Fibroblast of skin of scalp (primary cell): ENCODE results near the gene SSNA1.

Experiments used
- DNase-seq: peaks from one replicate; pipeline ENCODE4 v3.0.0-alpha.2; 2013

SSNA1 gene

DNA sequence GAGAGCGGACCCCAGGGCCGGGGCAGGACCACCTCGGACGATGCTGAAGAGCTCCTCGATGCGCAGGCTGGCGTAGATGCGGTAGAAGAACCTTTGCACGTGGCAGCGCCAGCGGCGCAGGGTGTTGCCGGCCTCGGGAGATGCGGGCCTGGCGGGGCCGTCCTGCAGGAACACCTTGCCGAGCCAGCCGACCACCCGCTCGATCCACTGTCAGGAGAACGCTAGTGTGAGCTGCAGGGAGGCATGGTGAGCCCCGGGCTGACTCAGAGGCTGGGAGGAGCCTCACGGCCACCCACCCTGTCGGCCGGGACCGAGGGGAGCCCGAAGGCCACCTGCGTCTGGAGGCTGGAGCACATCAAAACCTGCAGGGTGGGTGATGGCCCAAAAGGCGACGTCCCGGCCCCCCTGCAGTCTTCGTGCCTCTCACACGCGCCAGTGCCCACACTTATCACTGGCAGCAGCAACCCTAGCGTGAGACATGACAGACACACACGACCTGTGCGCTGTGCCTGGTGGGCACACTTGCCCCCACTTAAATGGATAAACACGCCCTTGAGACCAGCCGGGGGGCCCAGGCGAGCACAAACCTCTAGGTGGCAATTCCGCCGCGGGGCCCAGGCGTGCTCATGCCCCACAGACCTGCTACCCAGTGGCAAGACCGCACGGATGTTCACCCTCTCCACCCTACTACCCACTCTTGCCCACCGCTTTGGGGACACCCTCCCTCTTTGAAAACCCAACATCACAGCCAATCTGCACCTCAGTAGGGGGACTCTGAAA is 3.4 kb upstream of the SSNA1 start:
- no peak for DNase-seq

DNA sequence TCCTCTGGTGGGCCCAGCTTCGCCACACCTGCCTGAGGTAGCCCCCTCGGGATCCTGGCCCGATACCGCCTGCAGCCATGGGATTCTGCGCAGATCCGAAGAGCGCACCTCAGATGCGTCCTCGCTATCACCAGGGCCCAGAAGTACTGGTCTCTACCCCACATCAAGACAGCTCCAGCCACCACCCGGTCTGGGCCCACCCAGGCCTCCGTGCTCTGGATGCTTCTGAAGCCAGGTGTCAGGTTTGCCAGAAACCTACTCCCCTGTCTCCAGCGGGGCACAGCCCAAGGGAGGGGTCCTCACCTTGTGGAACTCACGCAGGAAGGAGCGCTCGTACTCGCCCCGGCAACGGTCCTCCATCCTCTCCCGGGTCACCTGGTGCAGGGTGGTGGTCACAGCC is 2.6 kb upstream of the SSNA1 start:
- DNase-seq: no peak

DNA sequence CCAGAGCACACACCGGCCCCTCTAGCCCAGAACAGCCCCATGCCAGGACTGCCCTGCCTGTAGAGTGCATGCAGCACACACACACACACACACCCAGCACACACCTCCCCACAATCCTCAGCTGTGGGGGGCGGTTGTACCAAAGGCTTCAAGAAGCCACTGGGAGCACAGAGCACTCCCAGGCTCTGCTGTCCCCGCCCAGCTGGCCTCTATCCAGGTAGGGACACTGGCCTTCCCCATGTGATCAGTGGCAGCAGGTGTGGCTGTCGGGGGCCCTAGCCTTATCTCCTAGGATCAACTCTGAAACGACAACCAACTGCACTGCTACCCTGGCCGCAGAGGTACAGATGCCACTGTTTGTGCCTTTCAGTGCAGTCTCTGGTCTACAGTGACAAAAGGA is 2.1 kb upstream of the SSNA1 start:
- DNase-seq: no peak

DNA sequence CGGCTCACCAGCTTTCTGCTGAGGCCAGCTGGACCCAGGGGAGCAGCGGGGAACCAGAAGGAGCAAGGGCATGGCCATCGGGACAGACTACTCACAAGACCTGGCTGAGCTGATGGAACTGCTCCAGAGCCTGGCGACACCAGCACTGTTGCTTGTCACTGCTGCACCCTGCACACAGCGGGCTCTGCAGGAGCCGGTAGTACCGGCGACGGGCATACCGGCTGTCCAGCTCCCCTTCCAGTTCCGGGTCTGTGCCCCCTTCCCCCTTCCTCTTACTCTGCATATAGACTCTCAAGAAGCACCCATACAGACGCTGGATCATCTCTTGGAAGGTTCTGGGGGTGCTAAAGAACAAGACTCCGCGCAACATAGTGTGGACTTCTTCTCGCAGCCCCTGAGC is 1.1 kb upstream of the SSNA1 start:
- no peak for DNase-seq

DNA sequence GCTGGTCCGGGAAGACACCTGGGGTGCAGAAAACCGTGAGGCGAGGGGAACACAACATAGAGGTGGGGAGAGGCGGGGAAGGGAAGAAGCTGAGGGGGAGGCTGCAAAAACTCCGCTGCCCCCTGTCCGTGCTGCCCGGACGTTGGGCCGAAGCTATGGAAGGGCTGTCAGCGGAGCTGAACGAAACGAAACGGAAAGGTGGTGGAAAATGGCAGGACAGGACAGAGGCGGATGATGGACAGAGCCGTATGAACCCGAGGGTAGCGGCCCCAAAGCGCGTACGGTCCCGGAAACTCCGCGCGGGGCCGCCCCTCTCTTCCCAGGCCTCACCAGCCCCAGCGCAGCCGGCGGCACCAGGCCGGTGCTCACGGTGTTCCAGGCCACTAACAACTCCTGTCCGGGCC is 388 bp upstream of the SSNA1 start:
- DNase-seq: no peak

DNA sequence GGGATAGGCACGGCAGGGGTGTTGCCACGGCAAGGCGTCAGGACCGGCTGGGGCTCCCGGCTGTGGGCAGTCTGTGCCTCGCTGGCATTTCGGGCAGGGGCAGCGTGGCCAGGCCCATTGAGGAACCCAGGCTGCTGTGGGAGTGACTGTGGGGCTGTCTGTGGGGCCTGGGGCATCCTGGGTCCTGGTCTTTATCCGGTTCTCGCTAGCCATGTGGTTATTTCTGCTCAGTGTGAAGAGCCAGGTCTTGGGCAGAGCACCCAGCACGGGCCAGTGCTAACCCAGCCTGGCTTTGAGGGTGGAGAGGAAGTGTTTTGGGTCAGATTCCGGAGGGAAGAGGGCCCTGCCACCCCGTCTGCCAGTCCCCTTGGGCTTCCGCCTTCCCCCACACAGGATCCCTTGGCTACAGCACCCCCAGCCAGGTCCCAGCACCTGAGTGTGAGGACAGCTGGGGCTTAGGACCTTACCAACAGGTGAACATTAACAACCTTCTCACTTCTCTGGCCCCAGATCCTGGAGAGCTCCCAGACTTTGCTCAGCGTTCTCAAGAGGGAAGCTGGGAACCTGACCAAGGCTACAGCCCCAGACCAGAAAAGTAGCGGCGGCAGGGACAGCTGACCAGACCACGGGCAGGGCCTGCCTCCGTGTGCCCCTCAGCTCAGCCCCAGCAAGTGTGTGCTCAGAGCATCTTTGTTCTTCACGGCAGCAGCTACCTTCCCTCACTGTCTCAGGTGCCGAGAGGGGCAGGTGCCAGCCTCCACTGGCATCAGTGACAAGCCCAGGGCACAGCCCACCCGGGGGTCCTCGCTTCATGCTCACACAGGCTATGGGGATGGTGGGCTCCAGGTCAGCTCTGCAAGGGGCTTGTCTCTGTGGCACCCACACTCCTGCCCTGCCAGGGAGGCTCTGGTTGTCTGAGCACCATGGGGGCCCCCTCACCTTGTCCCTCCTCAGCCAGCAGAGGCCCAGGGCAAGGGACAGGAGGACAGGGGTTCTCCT is 1.1 kb downstream of the SSNA1 start:
- DNase-seq: no peak

DNA sequence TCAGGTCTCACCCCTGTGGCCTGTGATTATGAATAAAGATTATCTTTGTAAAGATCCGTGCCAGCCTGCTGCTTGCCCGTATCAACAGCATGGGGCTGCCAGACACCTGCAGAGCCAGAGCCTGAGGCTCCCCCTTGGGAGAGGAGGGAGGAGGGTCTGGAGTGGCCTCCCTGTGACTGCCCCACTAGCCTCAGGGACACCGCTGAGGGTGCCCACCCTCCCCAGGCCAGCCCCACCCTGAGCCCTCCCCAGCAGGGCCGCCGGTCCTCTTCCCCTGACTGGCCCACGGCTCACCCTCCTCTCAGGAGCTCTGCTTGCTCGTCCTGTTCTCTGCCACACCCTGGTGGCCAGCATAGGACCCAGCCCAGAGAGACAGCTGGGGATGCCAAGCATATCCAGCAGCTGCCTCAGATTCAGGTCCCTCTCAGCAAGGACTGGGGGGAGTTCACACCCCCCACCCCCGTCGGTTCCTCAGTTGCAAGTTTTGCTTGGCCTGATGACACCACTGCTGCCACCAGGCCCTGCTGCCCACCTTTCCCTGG is 1.9 kb downstream of the SSNA1 start:
- DNase-seq: no peak

DNA sequence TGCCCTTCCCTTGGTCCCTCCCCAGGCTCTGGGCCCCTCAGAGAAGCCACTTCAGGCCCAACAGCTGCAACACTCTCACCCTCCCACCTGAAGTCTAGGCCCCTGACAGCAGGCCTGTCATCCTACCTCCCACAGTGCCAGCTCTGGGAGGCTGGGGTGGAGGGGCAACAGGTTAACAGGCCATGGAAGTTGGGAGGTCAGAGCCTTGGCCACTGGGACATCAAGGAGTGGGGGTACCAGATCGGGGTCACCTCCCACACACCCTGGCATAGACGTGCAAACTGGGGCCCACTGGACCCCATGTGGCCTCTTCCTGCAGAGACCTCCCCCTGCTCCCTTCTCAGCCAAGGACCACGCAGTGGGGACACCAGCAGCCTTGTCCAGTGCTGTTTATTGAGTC is 2.8 kb downstream of the SSNA1 start:
- DNase-seq: no peak

DNA sequence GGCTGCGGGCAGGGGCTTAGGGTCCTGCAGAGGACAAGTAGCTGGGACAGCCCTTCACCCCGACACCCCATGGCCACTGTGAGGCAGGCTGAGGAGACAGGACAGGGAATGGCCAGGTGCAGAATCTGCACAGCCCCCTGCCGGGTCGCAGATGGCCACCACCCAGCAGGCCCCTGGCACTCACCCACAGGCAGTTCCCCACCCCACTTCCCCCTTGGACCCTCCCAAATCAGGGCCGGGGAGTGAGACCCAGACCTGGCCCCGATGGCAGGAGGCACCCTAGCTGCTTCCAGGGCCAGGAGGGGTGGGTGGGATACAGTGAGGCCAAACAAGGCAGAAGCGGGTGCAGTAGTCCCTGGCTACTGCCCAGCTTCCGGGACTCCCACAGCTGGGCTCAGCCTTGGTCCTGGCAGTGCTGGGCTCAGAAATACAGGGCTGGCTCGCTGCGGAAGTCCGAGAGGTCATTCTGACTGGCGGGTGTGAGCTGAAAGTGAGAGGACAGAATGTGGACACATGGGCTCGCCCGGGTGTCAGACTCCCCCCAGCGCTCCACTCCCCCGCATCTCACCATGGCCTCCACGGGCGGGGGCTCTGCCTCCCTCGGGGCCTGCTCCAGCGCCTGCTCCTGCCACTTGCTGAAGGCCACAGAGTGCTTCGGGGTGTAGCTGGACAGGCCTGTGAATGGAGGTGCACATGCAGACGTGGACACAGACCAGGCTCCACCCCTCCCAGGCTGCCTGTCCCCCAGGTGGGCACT is 3.4 kb downstream of the SSNA1 start:
- DNase-seq: no peak

DNA sequence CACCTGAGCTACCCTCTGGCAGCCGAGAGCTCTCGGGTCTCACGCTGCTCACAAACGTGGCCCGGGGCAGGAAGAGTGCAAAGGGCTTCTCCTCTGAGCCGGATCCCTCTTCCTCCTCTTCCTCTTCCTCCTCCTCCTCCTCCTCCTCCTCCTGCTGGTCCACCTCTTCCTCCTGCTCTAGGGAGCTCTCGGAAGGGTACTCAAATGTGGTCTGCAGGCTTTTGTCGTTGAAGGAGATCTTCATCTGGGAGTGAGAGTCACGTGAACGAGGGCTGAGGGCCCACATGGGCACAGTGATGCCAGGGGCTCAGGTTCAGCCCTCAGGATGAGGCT is 3.9 kb downstream of the SSNA1 start:
- DNase-seq: no peak

DNA sequence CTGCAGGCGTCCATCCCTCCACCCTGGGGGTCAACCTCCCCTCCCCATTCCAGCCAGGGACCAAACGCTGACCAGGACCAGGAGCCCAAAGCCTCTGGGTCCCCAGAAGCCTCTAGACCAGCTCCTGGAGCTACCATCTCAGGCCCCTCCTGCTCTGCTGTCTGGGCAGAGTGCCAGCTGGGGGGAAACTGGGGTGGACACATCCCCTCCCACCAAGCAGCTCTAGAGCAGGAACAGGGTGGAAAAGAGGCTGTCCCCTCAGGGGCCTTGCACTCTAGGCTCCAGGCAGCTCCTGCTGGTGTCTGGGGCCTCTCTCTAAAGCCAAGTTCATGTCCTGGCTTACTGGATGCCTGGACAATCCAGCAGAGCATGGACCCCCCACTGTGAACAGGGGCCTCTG is 4.4 kb downstream of the SSNA1 start:
- DNase-seq: no peak

DNA sequence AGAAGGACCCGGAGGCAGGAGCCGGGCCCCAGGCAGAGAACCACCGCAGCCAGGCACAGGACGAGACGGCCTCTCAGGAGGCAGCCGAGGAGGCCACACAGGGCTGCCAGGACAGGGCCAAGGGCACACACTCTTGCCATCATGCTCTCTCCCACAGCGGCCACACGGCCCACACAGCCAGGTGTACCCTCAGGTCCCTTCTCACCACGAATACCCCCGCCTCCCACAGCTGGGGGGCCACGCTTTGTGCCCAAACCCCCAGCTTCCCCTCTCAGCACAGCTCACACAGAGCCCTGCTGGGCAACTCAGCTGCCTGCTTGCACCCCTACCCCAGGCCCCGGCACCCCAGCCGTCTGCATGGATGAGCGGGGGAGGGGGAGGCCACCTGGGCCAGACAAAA is 5.3 kb downstream of the SSNA1 start:
- no peak for DNase-seq

DNA sequence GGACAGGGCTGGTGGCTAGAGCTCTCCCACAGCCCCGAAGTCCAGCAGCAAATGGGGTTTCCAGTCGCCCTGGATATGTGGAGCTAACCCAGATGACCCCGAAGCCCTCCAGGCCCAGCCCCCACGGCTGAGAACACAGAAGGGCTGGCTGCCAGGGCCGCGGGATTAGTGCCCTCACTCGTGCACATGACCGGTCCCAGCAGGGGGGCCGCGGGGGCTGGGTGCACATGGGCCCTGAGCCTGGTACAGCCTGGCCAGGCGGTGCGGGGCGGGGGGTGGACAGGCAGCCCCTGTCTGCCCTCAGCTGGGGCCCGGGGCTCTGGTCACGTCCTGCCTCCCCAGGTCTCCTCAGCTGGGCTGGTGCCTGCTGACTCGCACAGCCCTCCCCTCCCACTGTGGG is 5.9 kb downstream of the SSNA1 start:
- no peak for DNase-seq

DNA sequence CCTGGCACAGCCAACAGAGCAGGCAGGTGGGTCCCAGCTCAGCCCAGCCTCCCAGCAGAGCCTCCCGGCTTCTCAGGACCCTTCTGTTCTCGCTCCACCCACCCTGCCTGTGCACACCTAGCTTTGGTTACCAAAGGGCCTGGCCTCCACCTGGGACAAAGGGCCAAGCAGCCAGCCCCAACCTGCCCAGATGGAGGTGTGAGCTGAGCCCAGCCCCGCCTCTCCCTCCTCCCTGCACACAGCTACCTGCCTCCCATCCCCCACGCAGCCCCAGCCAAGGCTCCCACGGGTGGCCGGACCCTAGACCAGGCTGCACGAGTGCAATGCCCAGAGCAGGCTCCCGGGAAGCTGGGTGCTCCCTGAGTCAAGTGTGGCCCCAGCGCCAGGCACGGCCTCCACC is 6.4 kb downstream of the SSNA1 start:
- no peak for DNase-seq

DNA sequence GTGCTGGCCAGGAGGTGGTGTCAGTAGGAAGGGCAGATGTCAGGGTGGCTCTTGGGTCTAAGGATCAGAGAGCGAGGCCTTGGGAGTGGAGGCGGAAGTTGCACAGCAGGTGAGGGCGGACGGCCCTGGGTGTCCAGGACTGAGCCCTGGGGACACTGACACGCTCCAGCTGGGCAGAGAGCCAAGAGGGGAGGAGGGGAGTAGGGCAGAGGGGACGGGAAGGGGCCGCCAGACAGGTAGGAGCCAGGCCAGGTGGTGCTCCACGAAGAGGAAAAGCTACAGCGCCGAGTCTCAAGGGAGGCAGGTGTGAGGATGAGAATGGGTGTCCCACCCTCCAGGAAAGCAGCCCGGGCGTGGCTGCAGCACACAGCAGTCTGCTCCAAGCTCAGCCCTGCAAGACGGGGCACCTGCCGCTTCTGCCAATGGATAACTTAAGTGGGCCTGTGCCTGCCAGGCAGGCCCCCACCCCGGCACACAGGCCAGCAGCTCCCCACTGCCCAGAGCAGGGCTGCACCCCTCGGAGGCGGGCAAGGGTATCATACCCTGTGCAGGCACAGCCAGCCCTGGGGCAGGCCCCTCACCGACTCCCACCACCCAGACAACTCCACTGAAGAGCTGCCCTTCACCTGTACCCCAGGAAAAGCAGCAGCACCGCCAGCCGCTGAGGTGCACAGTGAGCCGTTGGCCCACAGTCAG is 7.2 kb downstream of the SSNA1 start:
- no peak for DNase-seq

DNA sequence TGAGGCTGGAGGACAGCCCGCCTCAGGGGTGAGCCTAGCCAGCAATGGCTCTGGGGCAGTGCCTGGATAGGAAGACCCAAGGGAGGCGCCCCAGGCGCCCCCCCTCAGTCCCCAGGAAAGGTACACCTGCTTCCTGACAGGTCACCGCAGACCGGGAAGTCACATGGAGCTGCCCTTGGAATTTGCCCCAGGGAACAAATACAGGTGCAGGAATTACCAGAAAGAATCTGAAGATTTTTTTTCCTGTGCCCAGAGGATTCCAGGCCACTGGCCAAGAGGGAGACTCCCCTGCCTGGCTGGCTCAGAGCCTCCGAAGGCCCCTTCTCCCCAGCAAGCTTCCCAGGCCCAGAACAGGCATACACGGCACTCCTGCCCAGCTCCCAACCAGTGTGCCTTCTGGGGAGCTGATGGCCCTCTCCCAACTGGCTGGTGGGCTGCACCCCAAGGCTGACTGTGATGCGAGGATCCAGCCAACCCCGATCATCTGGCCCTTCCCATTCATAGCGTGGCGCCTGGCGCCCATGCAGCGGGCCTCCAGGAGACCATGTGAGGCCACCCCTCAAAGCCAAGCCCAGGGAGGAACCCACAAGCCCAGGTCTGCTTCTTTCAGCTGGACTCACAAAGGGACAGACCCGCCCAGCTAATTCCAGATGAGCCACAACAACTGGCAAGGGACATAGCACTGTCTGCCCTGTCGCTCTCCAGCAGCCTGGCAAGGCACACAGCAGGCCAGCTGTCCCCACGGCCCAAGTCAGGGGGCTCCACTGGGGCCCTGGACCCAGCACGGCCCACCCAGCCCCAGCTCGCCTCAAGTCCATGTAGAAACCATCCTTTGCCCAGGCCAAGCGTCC is 9.8 kb downstream of the SSNA1 start:
- no peak for DNase-seq

DNA sequence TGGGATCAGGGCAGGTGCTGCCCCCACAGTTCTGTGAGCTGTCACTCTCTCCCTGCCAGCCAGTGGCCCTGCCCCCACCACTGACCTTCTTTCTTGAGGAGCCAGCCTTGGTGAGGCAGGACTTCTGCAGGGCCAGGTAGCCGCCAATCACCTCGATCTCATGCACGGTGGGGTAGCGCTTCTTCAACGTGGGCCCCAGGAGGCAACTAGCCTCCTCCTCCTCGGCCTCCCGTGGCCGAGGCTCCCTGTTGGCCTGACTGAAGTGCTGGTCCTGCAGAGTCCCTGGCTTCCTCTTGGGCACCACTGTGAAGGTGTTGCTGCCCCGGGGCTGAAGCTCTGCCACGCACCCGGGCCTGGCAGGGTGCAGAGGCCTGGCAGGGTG is 10.4 kb downstream of the SSNA1 start:
- DNase-seq: no peak

DNA sequence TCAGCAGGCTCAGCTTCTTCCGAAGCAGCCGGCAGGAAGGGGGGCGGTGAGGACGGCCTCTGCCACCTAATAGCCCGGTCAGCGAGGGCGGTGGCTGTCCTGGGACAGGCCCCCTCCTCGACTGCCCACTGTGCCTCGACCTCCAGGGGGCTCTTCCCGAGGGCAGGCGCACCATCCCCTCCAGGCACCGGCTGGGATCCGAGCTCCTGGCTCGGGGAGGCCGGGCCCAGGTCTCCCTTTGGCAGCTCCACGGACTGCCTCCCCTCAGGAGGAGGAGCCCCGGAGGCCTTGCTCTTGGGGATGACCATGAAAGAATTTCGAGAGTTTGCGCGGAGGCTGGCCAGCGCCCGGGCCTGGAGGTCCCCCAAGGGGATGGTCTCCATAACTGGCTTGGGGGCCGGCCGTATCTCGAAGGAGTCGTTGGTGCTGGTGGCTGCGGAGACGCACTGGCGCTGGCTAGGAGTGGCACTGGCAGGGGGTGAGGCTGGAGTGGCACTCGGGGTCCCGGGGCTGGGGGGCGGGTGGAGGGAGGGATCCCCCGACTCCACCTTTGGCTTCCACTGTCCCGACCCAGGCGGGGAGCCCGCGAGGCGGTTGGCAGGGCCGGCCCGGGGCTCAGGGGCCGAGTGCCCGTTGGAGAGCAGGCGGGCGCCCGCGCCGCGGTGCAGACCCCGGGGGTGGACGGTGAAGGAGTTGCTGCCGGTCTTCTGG is 11.1 kb downstream of the SSNA1 start:
- no peak for DNase-seq

DNA sequence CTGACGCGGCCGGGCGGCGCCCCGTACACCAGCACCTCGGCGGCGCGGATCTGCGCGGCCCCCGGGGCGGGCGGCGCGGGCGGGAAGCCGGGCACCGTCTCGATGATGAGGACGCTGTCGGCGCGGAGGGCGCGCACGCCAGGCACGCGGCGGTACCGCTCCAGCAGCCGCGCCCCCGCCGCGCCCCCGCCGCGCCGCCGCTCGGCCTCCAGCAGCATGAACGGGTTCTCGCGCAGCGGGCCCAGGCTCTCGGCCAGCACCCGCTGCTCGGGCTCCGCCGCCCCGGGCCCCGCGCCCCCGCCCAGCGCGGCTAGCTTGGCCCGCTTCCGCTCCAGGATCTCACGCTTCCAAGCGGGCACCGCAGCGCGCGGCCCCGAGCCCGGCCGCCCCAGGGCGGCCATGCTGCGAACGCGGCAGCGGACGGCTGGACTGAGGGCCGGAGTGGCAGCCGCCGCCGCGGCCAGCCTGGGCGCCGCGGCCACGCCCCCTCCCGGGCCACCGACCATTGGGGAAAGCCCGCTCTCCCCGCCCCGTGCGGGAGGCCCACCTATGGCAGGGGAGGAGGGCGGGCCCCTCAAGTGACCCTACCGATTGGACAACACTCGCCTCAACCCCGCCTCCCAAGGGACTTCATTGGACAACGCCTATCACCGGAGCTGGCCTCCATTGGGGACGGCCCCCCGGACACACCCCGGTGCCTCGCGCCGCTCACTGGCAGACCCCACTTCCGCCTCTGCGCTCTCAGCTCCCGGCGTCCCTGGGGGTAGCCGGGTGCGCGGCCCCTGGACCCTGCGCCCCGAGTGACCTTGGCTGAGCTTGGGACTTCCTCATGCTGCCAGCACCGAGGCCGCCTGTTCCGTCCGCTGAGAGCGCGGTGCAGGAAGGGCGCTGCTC is 12.1 kb downstream of the SSNA1 start, which contains the start of gene TPRN:
TPRN (minus strand) TSS at position 431 of the 894 bp plus-strand sequence; CDS start at position 401, 30 bp downstream.
- peak; percentile 100 for DNase-seq
